Subcutaneous abdominal adipose tissue (tissue), 5 donors: ENCODE measurements around the gene NUP50.

Source experiments
- H3K27ac ChIP-seq: one replicate; pipeline ENCODE4 v1.7.0; 2013; ENCODE audit warnings: low read depth, mild to moderate bottlenecking, inconsistent platforms, low read length, moderate library complexity
- H3K27me3 ChIP-seq, 5 donors: one replicate each; pipeline ENCODE4 v1.7.0; 2013; ENCODE audit warnings: low read length in 5 of 5, inconsistent platforms in 1 of 5; ENCODE audit not compliant: control insufficient read depth in 5 of 5, insufficient read depth in 4 of 5
- H3K36me3 ChIP-seq, 5 donors: one replicate each; pipeline ENCODE4 v1.7.0; 2013; ENCODE audit warnings: low read length in 5 of 5; ENCODE audit not compliant: control insufficient read depth in 5 of 5, insufficient read depth in 5 of 5
- H3K4me1 ChIP-seq, 5 donors: one replicate each; pipeline ENCODE4 v1.7.0; 2013; ENCODE audit warnings: low read length in 5 of 5, mild to moderate bottlenecking in 3 of 5, moderate library complexity in 1 of 5; ENCODE audit not compliant: control insufficient read depth in 5 of 5, insufficient read depth in 5 of 5
- H3K4me3 ChIP-seq, 5 donors: one replicate each; pipeline ENCODE4 v1.7.0; 2013; ENCODE audit warnings: low read length in 5 of 5, low read depth in 1 of 5
- H3K9ac ChIP-seq, 5 donors: one replicate each; pipeline ENCODE4 v1.7.0; 2013; ENCODE audit warnings: low read length in 5 of 5, mild to moderate bottlenecking in 4 of 5, moderate library complexity in 3 of 5
- H3K9me3 ChIP-seq, 5 donors: one replicate each; pipeline ENCODE4 v1.7.0; 2013; ENCODE audit warnings: low read length in 5 of 5; ENCODE audit not compliant: control insufficient read depth in 5 of 5
- donor health status: healthy.
- donor health status: healthy.
- donor health status: healthy.
- donor health status: healthy.
- donor health status: healthy.

The NUP50 gene

GRCh38 chr22:45212992-45213751 lies 49.4 kb downstream of the NUP50 start:
- Histone ChIP-seq H3K9ac (peak overlapping the region in 3 of 5 donors; percentile 24 to 64 (median 43)), H3K27me3 (peaks cover 0 to 24% (median 0%) of the 10 kb centered on the region in 5 donors), H3K36me3 (peaks cover 0 to 18% (median 5%) of the 10 kb centered on the region in 5 donors), H3K9me3 (no peaks in the 10 kb centered on the region), H3K4me3 (peak overlapping the region; percentile 54 to 63 (median 57)), H3K27ac (peak overlapping the region; percentile 65), H3K4me1 (peaks cover 2 to 55% (median 46%) of the 10 kb centered on the region in 5 donors)

- peaks cover 0 to 18% (median 0%) of the 10 kb centered on the region in 5 donors for H3K27me3 ChIP-seq
- no peaks in the 10 kb centered on the region for H3K9me3 ChIP-seq
- H3K27ac ChIP-seq = no peak overlapping the region
- no peak overlapping the region for H3K4me3 ChIP-seq
- H3K4me1 ChIP-seq = peaks cover 0 to 41% (median 36%) of the 10 kb centered on the region in 5 donors
- no peaks in the 10 kb centered on the region for H3K36me3 ChIP-seq
- no peak overlapping the region for H3K9ac ChIP-seq
Observed at GRCh38 chr22:45216133-45217003, 52.6 kb downstream of the NUP50 start.

GRCh38 chr22:45217345-45217744 lies 53.6 kb downstream of the NUP50 start:
- Histone ChIP-seq H3K36me3 (no peaks in the 10 kb centered on the region), H3K9me3 (no peaks in the 10 kb centered on the region), H3K27me3 (peaks cover 0 to 9% (median 0%) of the 10 kb centered on the region in 5 donors), H3K27ac (no peak overlapping the region), H3K4me3 (no peak overlapping the region), H3K4me1 (peaks cover 0 to 36% (median 26%) of the 10 kb centered on the region in 5 donors), H3K9ac (no peak overlapping the region)

GRCh38 chr22:45217806-45218205 lies 54.1 kb downstream of the NUP50 start:
- H3K4me1 ChIP-seq = peaks cover 0 to 35% (median 21%) of the 10 kb centered on the region in 5 donors
- no peak overlapping the region for H3K4me3 ChIP-seq
- no peak overlapping the region for H3K27ac ChIP-seq
- no peaks in the 10 kb centered on the region for H3K36me3 ChIP-seq
- H3K9ac ChIP-seq = no peak overlapping the region
- peaks cover 0 to 8% (median 0%) of the 10 kb centered on the region in 5 donors for H3K27me3 ChIP-seq
- H3K9me3 ChIP-seq = no peaks in the 10 kb centered on the region

- H3K36me3 ChIP-seq = no peaks in the 10 kb centered on the region
- peaks cover 0 to 33% (median 15%) of the 10 kb centered on the region in 5 donors for H3K4me1 ChIP-seq
- H3K9me3 ChIP-seq = no peaks in the 10 kb centered on the region
- H3K4me3 ChIP-seq = no peak overlapping the region
- peaks cover 0 to 3% (median 0%) of the 10 kb centered on the region in 5 donors for H3K27me3 ChIP-seq
- H3K9ac ChIP-seq = no peak overlapping the region
- H3K27ac ChIP-seq = no peak overlapping the region
Observed at GRCh38 chr22:45218976-45219375, 55.3 kb downstream of the NUP50 start.

GRCh38 chr22:45221201-45221600 lies 57.5 kb downstream of the NUP50 start:
- H3K4me1 ChIP-seq = peaks cover 0 to 47% (median 24%) of the 10 kb centered on the region in 5 donors
- peaks cover 0 to 3% (median 0%) of the 10 kb centered on the region in 5 donors for H3K27me3 ChIP-seq
- no peaks in the 10 kb centered on the region for H3K9me3 ChIP-seq
- no peak overlapping the region for H3K4me3 ChIP-seq
- no peak overlapping the region for H3K27ac ChIP-seq
- no peak overlapping the region for H3K9ac ChIP-seq
- H3K36me3 ChIP-seq = no peaks in the 10 kb centered on the region

GRCh38 chr22:45223304-45224117 lies 59.8 kb downstream of the NUP50 start:
- Histone ChIP-seq H3K36me3 (no peaks in the 10 kb centered on the region), H3K27me3 (peaks cover 0 to 3% (median 0%) of the 10 kb centered on the region in 5 donors), H3K27ac (no peak overlapping the region), H3K4me1 (peaks cover 0 to 65% (median 40%) of the 10 kb centered on the region in 5 donors), H3K9me3 (no peaks in the 10 kb centered on the region), H3K9ac (no peak overlapping the region), H3K4me3 (no peak overlapping the region)

GRCh38 chr22:45224331-45224730 lies 60.6 kb downstream of the NUP50 start:
- H3K4me1 ChIP-seq = peaks cover 0 to 65% (median 40%) of the 10 kb centered on the region in 5 donors
- H3K9ac ChIP-seq = no peak overlapping the region
- peaks cover 0 to 3% (median 0%) of the 10 kb centered on the region in 5 donors for H3K27me3 ChIP-seq
- no peaks in the 10 kb centered on the region for H3K36me3 ChIP-seq
- H3K4me3 ChIP-seq = no peak overlapping the region
- no peaks in the 10 kb centered on the region for H3K9me3 ChIP-seq
- H3K27ac ChIP-seq = no peak overlapping the region

- H3K9me3 ChIP-seq = no peaks in the 10 kb centered on the region
- no peak overlapping the region for H3K9ac ChIP-seq
- H3K4me3 ChIP-seq = no peak overlapping the region
- H3K36me3 ChIP-seq = no peaks in the 10 kb centered on the region
- peaks cover 0 to 3% (median 0%) of the 10 kb centered on the region in 5 donors for H3K27me3 ChIP-seq
- H3K27ac ChIP-seq = no peak overlapping the region
- peaks cover 0 to 70% (median 40%) of the 10 kb centered on the region in 5 donors for H3K4me1 ChIP-seq
Observed at GRCh38 chr22:45224988-45225731, 61.4 kb downstream of the NUP50 start.
